CD14-positive monocyte (primary cell): ENCODE measurements around the gene PDE4C. TPM values are rescaled to one million over a fixed set of nuclear protein-coding genes. Genes with fewer than 3 reads are reported as not detected.

Experiments used
- DNase-seq, 3 donors: peaks; one replicate each; pipeline ENCODE4 v3.0.0-alpha.2; 2011 to 2022
- H2AFZ ChIP-seq: 2 replicates; pipeline ENCODE4 v1.6.0; 2012; ENCODE audit warnings: mild to moderate bottlenecking, low read depth, low read length, inconsistent platforms; ENCODE audit not compliant: insufficient read depth, poor library complexity, severe bottlenecking
- H3K27ac ChIP-seq, 2 donors: 1 replicate in 1 of 2; 2 replicates in 1 of 2; pipeline ENCODE4 v1.5.1; 2012 to 2013; ENCODE audit warnings: low read length in 2 of 2, control low read depth in 1 of 2, inconsistent platforms in 1 of 2, low read depth in 1 of 2, mild to moderate bottlenecking in 1 of 2
- H3K27me3 ChIP-seq, 2 donors: one replicate each; pipeline versions ENCODE4 v1.6.0 to v1.6.1; 2011 to 2013; ENCODE audit warnings: low read length in 2 of 2; ENCODE audit not compliant: control insufficient read depth in 2 of 2, insufficient read depth in 2 of 2
- H3K36me3 ChIP-seq, 2 donors: replicated peaks in 1 of 2; 1 replicate in 1 of 2; 2 replicates in 1 of 2; pipeline versions ENCODE4 v1.5.1 to v1.6.1; 2012 to 2013; ENCODE audit warnings: low read length in 2 of 2, control low read depth in 1 of 2, inconsistent platforms in 1 of 2, mild to moderate bottlenecking in 1 of 2; ENCODE audit not compliant: insufficient read depth in 2 of 2, control insufficient read depth in 1 of 2
- H3K4me1 ChIP-seq, 2 donors: 1 replicate in 1 of 2; 2 replicates in 1 of 2; pipeline versions ENCODE4 v1.5.1 to v1.6.1; 2012 to 2013; ENCODE audit warnings: low read length in 2 of 2, control low read depth in 1 of 2, inconsistent platforms in 1 of 2, mild to moderate bottlenecking in 1 of 2, moderate library complexity in 1 of 2; ENCODE audit not compliant: insufficient read depth in 2 of 2, control insufficient read depth in 1 of 2
- H3K4me2 ChIP-seq: replicated peaks from 2 replicates; pipeline ENCODE3; 2012; ENCODE audit warnings: low read length, moderate library complexity, mild to moderate bottlenecking; ENCODE audit not compliant: poor library complexity, severe bottlenecking; ENCODE audit errors: extremely low read depth
- H3K4me3 ChIP-seq, 3 experiments: fragments of 200-600 bp in 1 of 3; sonication (generic) in 1 of 3; replicated peaks in 1 of 3; 1 replicate in 2 of 3; 2 replicates in 1 of 3; pipeline ENCODE4 v1.5.1; 2011 to 2013; ENCODE audit warnings: low read length in 3 of 3, mild to moderate bottlenecking in 3 of 3, control low read depth in 2 of 3, low read depth in 2 of 3, inconsistent platforms in 1 of 3, moderate library complexity in 1 of 3
- H3K79me2 ChIP-seq: 2 replicates; pipeline ENCODE4 v1.6.0; 2012; ENCODE audit warnings: mild to moderate bottlenecking, control low read depth, inconsistent platforms, low read length, moderate library complexity; ENCODE audit not compliant: insufficient read depth
- H3K9ac ChIP-seq: 2 replicates; pipeline ENCODE4 v1.6.0; 2017; ENCODE audit warnings: low read length, mild to moderate bottlenecking; ENCODE audit not compliant: insufficient read depth, poor library complexity, severe bottlenecking
- H3K9me3 ChIP-seq, 2 donors: replicated peaks in 1 of 2; 1 replicate in 1 of 2; 2 replicates in 1 of 2; pipeline versions ENCODE4 v1.5.1 to v1.6.1; 2012 to 2013; ENCODE audit warnings: low read length in 2 of 2, control low read depth in 1 of 2; ENCODE audit not compliant: control insufficient read depth in 1 of 2, insufficient read depth in 1 of 2
- H4K20me1 ChIP-seq: 2 replicates; pipeline ENCODE4 v1.6.0; 2012; ENCODE audit warnings: mild to moderate bottlenecking, low read length, control low read depth, moderate library complexity; ENCODE audit not compliant: insufficient read depth
- H3K27ac Mint-ChIP-seq, 7 donors: one replicate each; pipeline ENCODE4 v1.8.0; 2020; ENCODE audit warnings: mild to moderate bottlenecking in 7 of 7, mixed read lengths in 7 of 7, moderate library complexity in 6 of 7, inconsistent platforms in 2 of 7
- H3K27me3 Mint-ChIP-seq, 3 donors: one replicate each; pipeline ENCODE4 v1.8.0; 2021 to 2022; ENCODE audit warnings: low read depth in 3 of 3, mild to moderate bottlenecking in 3 of 3, mixed read lengths in 3 of 3, moderate library complexity in 3 of 3, inconsistent platforms in 1 of 3
- H3K36me3 Mint-ChIP-seq, 2 donors: one replicate each; pipeline ENCODE4 v1.8.0; 2020; ENCODE audit warnings: mixed read lengths in 2 of 2, inconsistent platforms in 1 of 2, mild to moderate bottlenecking in 1 of 2
- H3K4me1 Mint-ChIP-seq: one replicate; pipeline ENCODE4 v1.8.0; 2020; ENCODE audit warnings: mild to moderate bottlenecking, mixed read lengths
- H3K4me3 Mint-ChIP-seq, 2 donors: one replicate each; pipeline ENCODE4 v1.8.0; 2020; ENCODE audit warnings: mild to moderate bottlenecking in 2 of 2, mixed read lengths in 2 of 2, moderate library complexity in 1 of 2
- H3K9me3 Mint-ChIP-seq, 7 donors: one replicate each; pipeline ENCODE4 v1.8.0; 2020 to 2022; ENCODE audit warnings: mixed read lengths in 7 of 7, mild to moderate bottlenecking in 6 of 7, moderate library complexity in 6 of 7, inconsistent platforms in 2 of 7
- WGBS: methylation state at CpG from one replicate; pipeline ENCODE4 v1.1.5; 2013; ENCODE audit warnings: missing lambda C conversion rate; ENCODE audit not compliant: insufficient coverage; 5-methylcytosine and 5-hydroxymethylcytosine counted together
- intact Hi-C, 2 donors: fragments of 100-400 bp; cut with micrococcal nuclease; formaldehyde crosslinking; loops; one replicate each; pipeline versions ENCODE4 v1.15.0 to v1.15.1; 2023
- polyA plus RNA-seq, 3 donors: library from polyadenylated mRNA; depleted of rRNA in 1 of 3; unstranded in 2 of 3; stranded (reverse) in 1 of 3; fragments of 300-500 nt in 2 of 3; fragments of >200 nt in 1 of 3; fragmentation: Illumina TruSeq in 2 of 3; gene quantifications; 1 replicate in 2 of 3; 2 replicates in 1 of 3; pipeline ENCODE4 v1.2.3, GENCODE V29; 2012 to 2021
- TF ChIP-seq, protein P1 (sequence below): fragments of 200-600 bp; IDR thresholded peaks from one replicate; pipeline ENCODE4 v1.8.0; 2022; ENCODE audit warnings: antibody characterized with exemption, mild to moderate bottlenecking

The PDE4C gene
- polyA plus RNA-seq, 3 donors: not detected

DNA sequence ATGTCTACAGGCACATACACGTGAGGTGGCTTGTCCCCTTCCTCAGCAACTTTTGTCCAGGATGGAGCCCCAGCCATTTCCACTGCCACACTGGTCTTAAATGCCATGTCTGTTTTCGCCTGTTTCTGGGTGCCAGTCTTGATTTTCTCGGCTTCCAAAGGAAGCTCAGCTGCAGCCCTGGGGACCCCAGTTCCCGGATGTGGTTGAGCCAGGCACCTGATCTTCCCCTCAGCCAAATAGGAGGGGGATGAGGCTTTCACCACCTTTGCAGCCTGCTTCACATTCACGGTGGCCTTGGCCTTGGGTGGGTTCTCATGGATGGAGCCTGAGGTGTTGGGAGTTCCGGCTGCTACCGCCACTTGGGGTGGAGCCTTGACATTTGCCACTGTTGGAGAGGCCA is 39.3 kb upstream of the PDE4C start:
- TF ChIP-seq, protein P1, sequence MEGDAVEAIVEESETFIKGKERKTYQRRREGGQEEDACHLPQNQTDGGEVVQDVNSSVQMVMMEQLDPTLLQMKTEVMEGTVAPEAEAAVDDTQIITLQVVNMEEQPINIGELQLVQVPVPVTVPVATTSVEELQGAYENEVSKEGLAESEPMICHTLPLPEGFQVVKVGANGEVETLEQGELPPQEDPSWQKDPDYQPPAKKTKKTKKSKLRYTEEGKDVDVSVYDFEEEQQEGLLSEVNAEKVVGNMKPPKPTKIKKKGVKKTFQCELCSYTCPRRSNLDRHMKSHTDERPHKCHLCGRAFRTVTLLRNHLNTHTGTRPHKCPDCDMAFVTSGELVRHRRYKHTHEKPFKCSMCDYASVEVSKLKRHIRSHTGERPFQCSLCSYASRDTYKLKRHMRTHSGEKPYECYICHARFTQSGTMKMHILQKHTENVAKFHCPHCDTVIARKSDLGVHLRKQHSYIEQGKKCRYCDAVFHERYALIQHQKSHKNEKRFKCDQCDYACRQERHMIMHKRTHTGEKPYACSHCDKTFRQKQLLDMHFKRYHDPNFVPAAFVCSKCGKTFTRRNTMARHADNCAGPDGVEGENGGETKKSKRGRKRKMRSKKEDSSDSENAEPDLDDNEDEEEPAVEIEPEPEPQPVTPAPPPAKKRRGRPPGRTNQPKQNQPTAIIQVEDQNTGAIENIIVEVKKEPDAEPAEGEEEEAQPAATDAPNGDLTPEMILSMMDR: no peak
- Histone ChIP-seq H3K4me2 (no peak overlapping the region), H3K4me1 (peaks cover 7 to 8% of the 10 kb centered on the region in 2 donors), H3K27ac (no peak overlapping the region), H4K20me1 (peaks cover 25% of the 10 kb centered on the region), H3K4me3 (no peak overlapping the region), H3K9me3 (no peaks in the 10 kb centered on the region), H2AFZ (no peak overlapping the region), H3K27me3 (no peaks in the 10 kb centered on the region), H3K36me3 (peaks cover 5 to 24% of the 10 kb centered on the region in 2 donors), H3K9ac (no peak overlapping the region), H3K79me2 (no peaks in the 10 kb centered on the region)
- no peak for DNase-seq
- H3K9me3 Mint-ChIP-seq: no peaks in the 10 kb centered on the region
- H3K27ac Mint-ChIP-seq: peak overlapping the region in 1 of 7 donors; percentile 44
- WGBS: 84% methylated on average over 4 of the region's 7 CpGs
- peaks cover 25 to 27% of the 10 kb centered on the region in 2 donors for H3K36me3 Mint-ChIP-seq
- peaks cover 10% of the 10 kb centered on the region for H3K4me1 Mint-ChIP-seq
- peaks cover 0 to 1% (median 0%) of the 10 kb centered on the region in 3 donors for H3K27me3 Mint-ChIP-seq
- intact Hi-C loops: no loop called here
- no peak overlapping the region for H3K4me3 Mint-ChIP-seq

DNA sequence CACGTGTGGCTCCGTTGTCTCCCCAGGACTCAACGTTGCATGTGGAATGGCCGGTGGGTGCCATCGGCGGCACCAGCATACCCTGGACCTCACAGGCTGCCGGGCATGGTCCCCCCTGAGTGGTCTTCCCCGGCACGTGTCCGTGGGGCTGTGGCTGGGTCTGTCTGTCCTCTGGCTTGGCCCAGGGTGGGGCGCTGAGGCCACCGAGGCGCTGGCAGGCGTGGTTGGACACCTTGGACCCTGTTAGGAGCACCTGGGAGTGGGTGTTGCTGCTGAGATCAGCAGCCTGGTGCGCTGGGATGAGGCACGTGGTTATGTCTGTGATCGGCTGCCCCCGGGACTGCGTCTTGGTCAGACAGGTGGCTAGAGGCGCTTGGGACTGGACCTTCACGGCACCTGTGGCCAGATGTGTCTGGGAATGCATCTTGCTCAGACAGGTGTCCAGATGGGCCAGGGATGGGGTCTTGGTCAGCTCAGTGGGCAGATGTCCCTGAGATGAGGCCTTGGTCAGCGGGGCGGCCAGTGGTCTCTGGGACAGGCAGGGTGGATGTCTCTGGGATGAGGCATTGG is 38.8 kb upstream of the PDE4C start:
- Mint-ChIP-seq H3K4me3 (no peak overlapping the region), H3K36me3 (peaks cover 25 to 27% of the 10 kb centered on the region in 2 donors), H3K4me1 (peaks cover 10% of the 10 kb centered on the region), H3K9me3 (no peaks in the 10 kb centered on the region), H3K27me3 (peaks cover 0 to 1% (median 0%) of the 10 kb centered on the region in 3 donors), H3K27ac (peak overlapping the region in 1 of 7 donors; percentile 44)
- no peak overlapping the region for H3K4me2 ChIP-seq
- peaks cover 20% of the 10 kb centered on the region for H4K20me1 ChIP-seq
- no peaks in the 10 kb centered on the region for H3K79me2 ChIP-seq
- no peaks in the 10 kb centered on the region for H3K9me3 ChIP-seq
- intact Hi-C loops: no loop called here
- WGBS: 99% methylated on average over 23 of the region's 23 CpGs
- no peak for DNase-seq
- no peak overlapping the region for H3K9ac ChIP-seq
- TF ChIP-seq, protein P1: no peak
- H3K27me3 ChIP-seq: no peaks in the 10 kb centered on the region
- H3K4me3 ChIP-seq: no peak overlapping the region
- peaks cover 7 to 8% of the 10 kb centered on the region in 2 donors for H3K4me1 ChIP-seq
- H3K36me3 ChIP-seq: peaks cover 5 to 24% of the 10 kb centered on the region in 2 donors
- no peak overlapping the region for H3K27ac ChIP-seq
- no peak overlapping the region for H2AFZ ChIP-seq
